ENCODE data around the gene TRPC4. TPM values are rescaled to one million over a fixed set of nuclear protein-coding genes. Genes with fewer than 3 reads are reported as not detected.

Gene TRPC4
- total RNA-seq, 1 donor from 2014 or later = 0.26 TPM

- FAIRE-seq = no peak
- TF ChIP-seq, protein P1, sequence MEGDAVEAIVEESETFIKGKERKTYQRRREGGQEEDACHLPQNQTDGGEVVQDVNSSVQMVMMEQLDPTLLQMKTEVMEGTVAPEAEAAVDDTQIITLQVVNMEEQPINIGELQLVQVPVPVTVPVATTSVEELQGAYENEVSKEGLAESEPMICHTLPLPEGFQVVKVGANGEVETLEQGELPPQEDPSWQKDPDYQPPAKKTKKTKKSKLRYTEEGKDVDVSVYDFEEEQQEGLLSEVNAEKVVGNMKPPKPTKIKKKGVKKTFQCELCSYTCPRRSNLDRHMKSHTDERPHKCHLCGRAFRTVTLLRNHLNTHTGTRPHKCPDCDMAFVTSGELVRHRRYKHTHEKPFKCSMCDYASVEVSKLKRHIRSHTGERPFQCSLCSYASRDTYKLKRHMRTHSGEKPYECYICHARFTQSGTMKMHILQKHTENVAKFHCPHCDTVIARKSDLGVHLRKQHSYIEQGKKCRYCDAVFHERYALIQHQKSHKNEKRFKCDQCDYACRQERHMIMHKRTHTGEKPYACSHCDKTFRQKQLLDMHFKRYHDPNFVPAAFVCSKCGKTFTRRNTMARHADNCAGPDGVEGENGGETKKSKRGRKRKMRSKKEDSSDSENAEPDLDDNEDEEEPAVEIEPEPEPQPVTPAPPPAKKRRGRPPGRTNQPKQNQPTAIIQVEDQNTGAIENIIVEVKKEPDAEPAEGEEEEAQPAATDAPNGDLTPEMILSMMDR (IDR thresholded peaks at IDR 0.05; ENCODE audit: insufficient read depth, low read length, severe bottlenecking) = no peak
- DNase-seq (ENCODE audit: low read depth) = peak; percentile 18
These were observed 254.3 kb downstream of the TRPC4 start for GRCh38 chr13:37615276-37615675.

DNA sequence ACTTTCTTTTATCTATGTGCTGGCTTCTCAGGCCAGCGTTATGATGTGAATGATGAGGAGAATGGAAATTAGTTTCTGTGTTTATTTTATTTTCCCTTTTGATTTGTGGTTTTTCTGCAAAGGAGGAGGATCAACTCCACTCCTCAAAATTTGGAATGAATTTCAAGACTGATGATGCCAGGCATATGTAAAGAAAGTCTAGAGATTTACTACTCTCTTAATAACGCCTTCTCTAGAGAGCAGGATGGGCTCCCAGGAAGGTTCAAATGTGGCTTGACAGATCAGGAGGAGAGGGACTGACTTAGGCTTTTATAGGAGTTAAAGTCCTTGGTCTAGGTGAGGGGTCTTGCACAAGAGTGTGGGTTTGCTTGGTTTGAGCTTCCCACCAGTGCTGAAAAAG lies 255.9 kb downstream of the TRPC4 start:
- DNase-seq (ENCODE audit: low read depth) (no peak), FAIRE-seq (no peak)
- Histone ChIP-seq H3K36me3 (ENCODE audit: control insufficient read depth, insufficient read depth, low read length) (no peaks in the 10 kb centered on the region), H3K4me3 (ENCODE audit: low read depth, low read length) (no peak overlapping the region), H3K27me3 (ENCODE audit: control insufficient read depth, insufficient read depth, low read length) (no peaks in the 10 kb centered on the region)
- TF ChIP-seq, protein P1 (IDR thresholded peaks at IDR 0.05; ENCODE audit: insufficient read depth, low read length, severe bottlenecking) = no peak

More at GRCh38 chr13:37615276-37615675, 254.3 kb downstream of the TRPC4 start:
- no peaks in the 10 kb centered on the region for H3K27me3 ChIP-seq (ENCODE audit: control insufficient read depth, insufficient read depth, low read length)
- H3K36me3 ChIP-seq (ENCODE audit: control insufficient read depth, insufficient read depth, low read length) = no peaks in the 10 kb centered on the region
- H3K4me3 ChIP-seq (ENCODE audit: low read depth, low read length) = no peak overlapping the region

- Histone ChIP-seq H3K36me3 (ENCODE audit: control insufficient read depth, insufficient read depth, low read length) (no peaks in the 10 kb centered on the region), H3K4me3 (ENCODE audit: low read depth, low read length) (no peak overlapping the region), H3K27me3 (ENCODE audit: control insufficient read depth, insufficient read depth, low read length) (no peaks in the 10 kb centered on the region)
- no peak for DNase-seq (ENCODE audit: low read depth)
- no peak for FAIRE-seq
- TF ChIP-seq, protein P1 (IDR thresholded peaks at IDR 0.05; ENCODE audit: insufficient read depth, low read length, severe bottlenecking) = no peak
These were observed 256.3 kb downstream of the TRPC4 start for GRCh38 chr13:37613236-37613635.

DNA sequence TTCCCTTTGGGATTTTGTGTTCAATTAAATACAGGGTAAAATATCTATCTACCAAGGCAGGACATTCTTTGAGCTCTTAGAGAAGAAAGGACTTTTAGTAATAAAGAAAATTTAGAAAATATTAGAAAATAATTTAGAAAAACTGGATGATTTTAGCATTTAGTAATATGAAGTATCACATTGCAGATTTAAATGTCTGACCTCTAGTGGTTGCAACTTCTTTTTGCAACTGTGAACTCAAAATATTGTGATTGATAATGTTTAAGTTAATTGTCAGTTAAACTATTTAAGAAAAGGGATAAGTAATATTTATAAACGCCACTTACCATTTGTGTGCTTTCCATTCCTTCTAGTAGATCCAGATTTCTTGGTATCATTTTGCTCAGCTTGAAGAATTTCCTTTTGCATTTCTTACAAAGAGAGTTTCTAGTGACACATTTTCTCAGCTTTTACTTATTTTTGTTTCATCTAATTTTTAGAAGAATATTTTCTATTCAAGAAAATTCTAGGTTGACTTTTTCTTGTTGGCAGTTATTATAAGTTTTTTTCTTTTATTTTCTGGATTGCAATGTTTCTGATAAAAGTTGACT lies 260.7 kb downstream of the TRPC4 start:
- Histone ChIP-seq H3K4me3 (ENCODE audit: low read depth, low read length) (no peak overlapping the region), H3K36me3 (ENCODE audit: control insufficient read depth, insufficient read depth, low read length) (no peaks in the 10 kb centered on the region), H3K27me3 (ENCODE audit: control insufficient read depth, insufficient read depth, low read length) (no peaks in the 10 kb centered on the region)
- DNase-seq (ENCODE audit: low read depth) = peak; percentile 22
- TF ChIP-seq, protein P1 (IDR thresholded peaks at IDR 0.05; ENCODE audit: insufficient read depth, low read length, severe bottlenecking) = peak; percentile 11
- FAIRE-seq = no peak

DNA sequence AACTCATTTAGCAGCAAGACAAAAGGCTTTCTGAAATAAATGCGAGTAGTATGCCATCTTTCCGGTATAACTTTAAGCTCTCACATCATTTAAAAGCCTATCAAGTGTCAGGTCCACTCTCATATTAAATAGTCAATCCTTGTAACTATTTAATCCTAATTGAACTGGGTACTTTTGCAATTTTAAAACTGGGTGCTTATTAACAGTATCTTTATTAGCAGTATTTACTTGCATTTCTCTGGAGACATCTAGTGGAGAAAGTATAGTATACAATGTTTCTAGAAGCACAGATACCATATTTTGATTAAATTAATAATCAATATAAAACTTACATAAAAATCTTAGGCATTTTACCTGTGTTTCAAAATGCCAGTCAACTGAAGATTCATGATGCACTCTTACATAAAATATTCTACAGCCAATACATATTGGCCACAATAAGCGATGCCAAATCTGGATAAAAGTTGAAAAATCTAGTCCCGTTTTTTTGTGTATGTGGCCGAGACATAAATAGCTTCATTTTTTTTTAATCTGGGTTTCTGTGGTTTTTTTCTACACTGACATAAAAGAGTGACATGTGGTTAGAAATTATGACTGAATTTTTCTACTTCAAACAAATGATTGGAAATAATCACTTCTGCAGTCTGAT lies 266.7 kb downstream of the TRPC4 start:
- no peaks in the 10 kb centered on the region for H3K36me3 ChIP-seq (ENCODE audit: control insufficient read depth, insufficient read depth, low read length)
- FAIRE-seq = no peak
- peak; percentile 42 for DNase-seq (ENCODE audit: low read depth)

More for the DNA sequence above, 266.7 kb downstream of the TRPC4 start:
- TF ChIP-seq, protein P1 (IDR thresholded peaks at IDR 0.05; ENCODE audit: insufficient read depth, low read length, severe bottlenecking) = peak; percentile 6
- Histone ChIP-seq H3K27me3 (ENCODE audit: control insufficient read depth, insufficient read depth, low read length) (no peaks in the 10 kb centered on the region), H3K4me3 (ENCODE audit: low read depth, low read length) (no peak overlapping the region)
